Middle frontal gyrus (tissue), 1 donor: ENCODE measurements around the gene PRR13.

Experiments used
- DNase-seq: peaks from one replicate; pipeline ENCODE4 v3.0.0-alpha.2; 2015; ENCODE audit warnings: low spot score; ENCODE audit errors: extremely low spot score

The PRR13 gene

GRCh38 chr12:53492188-53492587 lies 50.7 kb downstream of the PRR13 start:
- no peak for DNase-seq

DNA sequence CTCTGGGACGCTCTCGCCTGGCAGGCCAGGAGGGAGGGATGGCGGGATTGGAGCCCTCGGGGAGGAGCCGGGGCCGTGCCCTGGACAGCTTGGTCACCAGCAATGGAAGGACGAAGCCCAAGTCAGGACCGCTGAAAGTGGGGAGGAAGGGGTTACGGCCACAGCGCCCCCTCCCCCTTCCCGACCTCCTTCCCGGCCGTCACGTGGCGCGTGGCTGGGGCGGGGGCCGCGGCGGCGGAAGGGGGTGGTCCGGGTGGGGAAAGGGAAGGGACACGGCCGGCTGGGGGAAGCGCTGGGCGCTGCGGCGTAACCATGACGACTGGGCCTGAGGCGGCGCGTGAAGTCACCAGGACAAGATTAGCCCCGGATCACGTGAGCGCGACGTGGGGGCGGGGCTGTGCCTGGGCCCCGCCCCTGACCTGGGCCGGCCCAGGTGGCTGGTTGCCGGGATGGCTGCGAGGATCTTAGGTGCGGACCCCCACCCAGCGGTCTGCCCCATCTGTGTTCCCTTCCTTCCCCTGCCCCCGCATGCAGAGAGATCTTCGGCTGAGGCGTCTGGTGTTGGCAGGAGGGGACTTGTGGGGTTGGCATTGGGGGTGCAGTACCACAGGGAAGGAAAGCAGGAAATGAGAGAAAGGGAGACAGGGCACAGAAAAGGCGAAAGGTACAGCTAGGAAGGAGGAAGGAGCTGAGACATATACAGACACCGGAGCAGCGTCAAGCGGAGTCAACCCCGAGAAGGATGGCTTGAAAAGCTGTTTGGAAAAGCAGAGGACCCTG lies 51.5 kb downstream of the PRR13 start:
- peak; percentile 84 for DNase-seq

DNA sequence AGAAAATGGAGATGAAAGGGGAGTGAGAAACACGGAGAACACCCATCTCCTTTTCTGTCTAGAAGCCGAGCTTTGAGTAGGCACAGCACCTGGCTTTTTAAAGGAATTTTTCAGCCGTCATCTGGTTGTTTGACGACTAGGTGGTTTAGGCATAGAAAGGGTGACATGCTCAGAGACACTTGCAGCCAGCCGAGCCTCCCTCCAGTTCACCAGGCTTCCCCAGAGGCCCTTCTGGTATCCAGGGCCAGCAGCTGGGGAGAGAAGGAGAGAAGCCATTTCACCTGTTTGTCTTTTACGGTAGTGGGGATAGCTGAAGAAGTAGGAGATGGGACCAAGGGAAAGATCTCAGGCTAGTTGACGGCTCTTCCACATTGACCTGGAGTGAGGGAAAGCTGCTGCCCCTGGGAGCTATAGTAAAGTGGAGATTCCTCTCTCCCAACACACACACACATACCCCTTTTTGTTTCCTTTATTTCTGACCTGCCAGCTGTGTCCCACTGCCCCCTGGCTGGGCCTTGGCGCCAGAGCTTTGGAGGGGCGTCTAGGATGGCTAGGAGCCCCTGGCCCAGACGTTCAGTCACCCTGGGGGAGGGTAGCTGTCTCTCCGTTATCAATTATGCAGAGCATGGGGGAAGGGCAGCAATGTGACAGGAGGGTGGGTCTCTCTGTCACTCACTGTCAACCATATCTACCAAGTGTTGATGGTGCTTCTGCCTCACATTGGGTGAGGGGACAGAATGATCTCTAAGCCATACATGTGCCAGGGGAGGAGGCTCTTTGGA lies 52.3 kb downstream of the PRR13 start:
- no peak for DNase-seq
